ENCODE data around the gene NRXN3.

NRXN3 gene

GRCh38 chr14:78248501-78249090, 78.4 kb downstream of the NRXN3 start:
- no peak for DNase-seq

GRCh38 chr14:78251308-78251707, 81.1 kb downstream of the NRXN3 start:
- DNase-seq = no peak

DNA sequence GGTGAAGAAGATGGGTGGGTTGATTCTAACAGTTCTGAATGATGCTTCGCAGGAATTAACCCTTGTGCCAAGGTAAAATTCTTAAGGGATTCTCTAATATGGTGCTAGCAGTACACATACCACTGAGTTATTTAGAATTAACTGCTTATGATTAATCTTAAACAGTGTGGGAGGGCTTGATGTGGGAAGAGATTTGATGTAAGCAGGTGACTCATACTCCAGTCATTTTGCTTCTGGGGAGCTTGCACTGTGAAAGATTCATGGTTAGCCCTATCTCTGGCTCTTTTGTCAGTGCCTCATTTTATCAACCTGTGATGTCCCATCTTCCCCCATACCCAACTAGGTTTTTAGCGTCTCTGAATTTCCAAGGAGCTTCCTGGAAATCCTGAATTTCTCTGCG, 83.8 kb downstream of the NRXN3 start:
- DNase-seq = no peak

- no peak for DNase-seq
Measured at GRCh38 chr14:78254911-78255461, 84.8 kb downstream of the NRXN3 start.

DNA sequence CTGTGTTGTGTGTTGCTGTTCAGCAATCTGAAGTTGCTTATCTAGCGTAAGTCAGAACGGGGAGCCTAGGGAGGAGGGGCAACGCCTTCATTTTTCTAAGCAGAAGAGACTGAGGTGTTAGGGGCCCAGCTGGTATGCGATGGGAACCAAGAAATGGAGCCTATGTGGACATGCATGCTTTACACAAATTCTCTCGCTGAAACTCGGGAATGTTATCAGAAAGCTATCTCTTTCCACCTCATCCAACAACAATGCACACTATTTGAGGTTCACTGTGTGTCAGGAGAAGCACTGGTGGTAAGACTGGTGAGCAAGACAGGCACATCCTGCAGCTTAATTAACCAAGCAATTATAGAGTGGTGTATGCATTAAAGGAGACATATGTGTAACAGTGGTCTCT, 89.7 kb downstream of the NRXN3 start:
- no peak for DNase-seq

DNA sequence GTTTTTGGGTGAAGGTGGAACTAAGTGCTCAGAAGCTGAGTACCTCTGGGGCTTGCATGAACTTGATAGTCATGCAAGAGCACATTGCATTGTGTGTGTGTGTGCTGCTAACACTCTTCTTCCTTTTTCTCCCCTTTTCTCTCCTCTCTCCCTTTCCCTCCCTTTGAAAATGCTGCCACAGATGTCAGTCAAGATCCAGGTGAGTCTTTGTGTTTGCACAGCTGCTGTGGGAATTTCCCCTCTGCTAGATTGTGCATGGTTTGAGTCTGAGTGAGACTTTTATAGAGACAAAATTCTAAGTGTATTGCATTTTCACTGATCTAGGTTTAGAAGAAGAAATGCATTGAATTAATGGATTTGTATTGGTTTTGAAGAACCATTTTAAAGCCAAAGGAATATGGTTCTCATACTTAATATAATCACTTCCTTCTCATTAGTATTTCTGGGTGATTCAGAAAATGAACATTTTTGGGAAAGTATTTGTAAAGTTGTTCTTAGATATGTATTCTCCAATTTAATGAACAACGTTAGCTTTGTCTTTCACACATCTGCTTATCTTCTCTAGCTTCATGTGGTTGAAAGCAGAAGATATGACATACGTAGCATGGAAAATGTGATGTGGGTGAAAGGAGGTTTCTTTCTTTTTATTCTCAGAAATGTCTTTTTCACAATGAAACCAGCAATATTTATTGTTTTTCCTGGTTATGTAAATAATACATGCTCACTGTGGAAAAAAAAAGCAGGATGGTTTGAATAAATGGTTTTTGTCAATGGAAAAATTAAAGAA, 108.5 kb downstream of the NRXN3 start:
- no peak for DNase-seq

- DNase-seq = no peak
Measured at GRCh38 chr14:78282437-78282836, 112.3 kb downstream of the NRXN3 start.

DNA sequence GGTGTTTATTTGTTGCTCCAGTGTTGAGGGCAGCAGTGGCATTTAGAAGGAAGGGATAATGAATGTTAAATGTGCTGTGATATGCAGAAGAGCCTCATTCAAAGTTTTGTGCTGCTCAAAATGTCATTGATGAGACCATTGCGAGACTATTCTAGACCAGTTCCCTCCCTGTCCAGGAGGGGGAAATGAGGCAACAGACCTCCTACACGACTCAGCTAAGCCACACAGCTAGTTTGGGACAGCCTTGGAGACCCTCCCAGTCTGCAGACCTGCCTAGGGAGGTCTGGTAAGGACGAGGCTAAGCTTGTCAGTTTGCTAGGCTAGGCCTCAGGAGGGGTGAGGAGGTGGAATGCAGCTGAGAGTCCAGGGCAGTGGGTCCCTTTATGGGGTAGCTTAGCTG, 116.0 kb downstream of the NRXN3 start:
- no peak for DNase-seq

DNA sequence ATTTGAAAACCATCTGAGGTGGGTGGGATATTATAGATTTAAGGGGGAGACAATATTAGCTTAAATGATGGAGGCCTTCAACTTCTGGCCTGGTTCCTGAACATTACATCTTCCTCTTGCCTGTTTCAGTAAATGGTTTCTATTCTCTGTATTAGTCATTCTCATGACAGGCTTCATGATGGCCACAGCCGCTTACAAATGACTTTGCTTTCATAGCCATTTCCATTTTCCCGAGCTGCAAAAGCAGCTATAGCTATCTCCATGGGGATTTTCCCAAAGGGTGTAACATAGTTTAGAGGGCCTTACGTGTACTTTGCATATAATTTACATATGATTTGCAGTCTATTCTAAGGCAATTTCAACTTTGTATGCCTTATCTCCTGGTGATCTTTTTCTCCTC, 121.8 kb downstream of the NRXN3 start:
- DNase-seq = no peak

DNA sequence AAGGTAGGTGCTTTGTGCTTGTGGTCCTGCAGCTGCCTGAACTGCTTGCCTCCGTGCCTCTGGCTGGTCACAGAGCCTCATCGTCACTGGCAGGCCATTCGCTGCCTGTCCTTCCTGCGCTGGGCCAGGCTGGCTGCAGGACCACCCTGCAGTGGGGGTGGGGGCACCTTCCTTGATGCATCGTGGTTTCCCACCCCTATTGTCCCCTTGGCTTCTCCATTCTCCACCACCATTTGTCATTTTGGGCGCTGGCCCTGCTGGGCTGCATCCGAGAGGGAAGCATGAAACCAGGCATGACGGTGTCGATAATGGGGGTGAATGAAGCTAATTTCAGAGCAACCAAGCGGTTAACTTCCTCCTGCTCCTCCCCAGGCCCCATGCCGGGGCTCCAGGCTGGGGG, 127.7 kb downstream of the NRXN3 start:
- no peak for DNase-seq

DNA sequence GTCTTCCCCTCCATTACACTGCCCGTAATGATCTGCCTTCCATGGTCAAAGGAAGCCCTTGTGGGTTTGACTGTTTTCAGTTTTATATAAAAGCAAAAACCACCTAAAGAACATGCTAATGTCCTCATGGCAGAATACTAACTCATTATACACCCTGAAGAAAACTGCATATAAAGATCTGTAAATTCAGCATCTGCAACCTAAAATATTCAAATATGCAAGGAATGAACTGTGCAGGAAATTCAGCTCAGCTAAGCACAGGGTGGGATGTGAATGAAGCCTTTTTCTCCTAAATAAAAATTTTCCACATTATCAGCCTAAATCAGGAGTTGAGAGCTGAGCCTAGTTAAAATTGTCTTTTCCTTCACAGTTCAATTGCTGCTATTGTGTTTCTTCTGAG, 128.1 kb downstream of the NRXN3 start:
- DNase-seq = no peak

GRCh38 chr14:78302841-78303240, 132.7 kb downstream of the NRXN3 start:
- no peak for DNase-seq

DNA sequence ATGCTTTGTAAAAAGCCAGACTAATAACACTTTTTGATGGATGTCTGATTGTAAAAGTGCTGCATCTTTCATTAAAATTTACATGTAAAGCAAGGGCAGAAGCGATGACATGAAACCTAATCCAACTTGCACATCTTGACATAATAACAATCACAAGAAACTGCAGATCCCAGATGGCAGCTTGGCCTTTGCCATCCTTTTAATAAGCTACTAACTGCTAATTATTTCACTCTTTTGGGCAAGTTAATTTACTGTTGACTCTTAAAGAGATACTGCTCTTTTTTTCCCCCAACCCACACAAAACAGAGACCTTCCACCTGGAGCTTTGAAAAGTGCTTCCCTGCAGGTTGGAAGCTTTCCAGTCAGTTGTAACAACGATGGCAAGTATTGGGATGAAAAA, 137.5 kb downstream of the NRXN3 start:
- no peak for DNase-seq

DNA sequence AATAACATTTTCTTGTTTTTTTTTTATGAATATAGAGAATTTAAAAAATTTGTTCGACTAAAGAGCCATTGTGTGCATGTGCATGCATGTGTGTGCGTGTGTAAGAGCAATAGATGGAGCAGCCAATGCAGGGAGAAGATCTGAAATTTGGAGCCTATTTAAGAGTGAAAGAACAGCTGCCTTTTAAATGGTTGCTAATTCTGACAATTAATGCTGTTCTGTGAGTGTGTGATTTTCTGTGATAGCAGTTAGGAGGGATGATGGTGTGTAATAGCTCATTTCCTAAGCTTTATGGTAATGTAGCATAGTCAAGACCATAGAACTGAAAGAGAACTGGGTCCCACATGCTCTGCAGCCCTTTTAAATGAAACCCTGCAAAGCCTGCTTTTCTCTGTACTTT, 137.9 kb downstream of the NRXN3 start:
- no peak for DNase-seq

DNA sequence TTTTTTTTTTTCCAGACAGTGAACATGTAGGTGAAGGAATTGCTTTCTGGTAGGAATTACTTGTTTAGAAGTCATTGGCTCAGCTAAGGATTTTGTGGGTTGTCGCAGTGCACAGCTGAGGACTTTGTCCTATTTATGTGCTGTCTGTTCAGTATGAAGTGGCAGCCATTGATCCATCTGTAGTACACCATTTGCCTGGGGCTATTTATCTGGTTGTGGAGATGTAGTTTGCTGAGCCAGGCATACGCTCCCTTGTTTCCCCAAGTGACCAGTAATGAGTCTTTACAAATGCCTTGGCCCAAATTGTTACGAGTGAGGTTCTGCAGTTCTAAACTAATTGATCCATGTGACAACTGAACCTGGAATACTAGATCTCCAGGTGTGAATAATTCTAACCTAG, 140.1 kb downstream of the NRXN3 start:
- no peak for DNase-seq

DNA sequence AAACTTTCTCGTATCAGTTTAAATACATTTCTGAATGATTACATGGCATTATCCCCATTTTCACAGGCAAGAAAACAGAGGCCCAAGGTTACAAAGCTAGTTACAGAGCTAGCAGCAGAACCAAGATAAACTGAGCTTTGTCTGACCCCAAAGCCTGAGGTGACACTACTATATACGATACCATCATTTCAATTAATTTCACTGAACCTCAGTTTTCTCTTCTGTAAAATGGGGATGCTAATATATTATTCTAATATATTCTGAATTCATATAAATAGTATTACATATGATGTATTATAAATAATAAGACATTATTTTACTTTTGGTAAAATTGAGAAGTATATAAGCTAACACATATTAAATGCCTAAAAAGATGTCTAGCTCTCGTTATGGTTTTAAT, 143.3 kb downstream of the NRXN3 start:
- no peak for DNase-seq

GRCh38 chr14:78314484-78314883, 144.3 kb downstream of the NRXN3 start:
- DNase-seq = no peak

- DNase-seq = no peak
Measured at GRCh38 chr14:78316052-78316451, 145.9 kb downstream of the NRXN3 start.

- DNase-seq = no peak
Measured at GRCh38 chr14:78316786-78317185, 146.6 kb downstream of the NRXN3 start.

DNA sequence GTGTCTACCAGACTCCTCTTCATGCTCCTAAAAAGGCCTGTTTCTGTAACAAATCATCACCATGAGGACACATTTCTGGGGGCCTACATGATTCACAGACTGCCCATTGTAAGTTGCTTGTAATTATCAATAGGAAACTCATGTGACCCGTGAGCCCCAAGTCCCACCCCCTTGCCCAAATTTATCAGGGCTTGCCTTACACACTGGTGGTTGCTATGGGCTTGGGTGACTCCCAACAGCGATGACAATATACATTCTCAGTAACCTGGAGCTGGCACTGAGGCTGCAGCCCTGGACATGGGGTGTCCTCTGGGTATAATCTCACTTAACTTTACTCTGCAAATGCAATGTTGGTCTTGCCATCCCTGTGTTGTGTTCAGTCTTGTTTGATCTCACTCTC, 149.2 kb downstream of the NRXN3 start:
- no peak for DNase-seq

- no peak for DNase-seq
Measured at GRCh38 chr14:78319887-78320635, 149.9 kb downstream of the NRXN3 start.

GRCh38 chr14:78324353-78324752, 154.2 kb downstream of the NRXN3 start:
- DNase-seq = no peak

GRCh38 chr14:78325911-78326310, 155.7 kb downstream of the NRXN3 start:
- no peak for DNase-seq

Data from T1000 (cell line).